CD14-positive monocyte (primary cell): ENCODE measurements around the gene ZWILCH. TPM values are rescaled to one million over a fixed set of nuclear protein-coding genes. Genes with fewer than 3 reads are reported as not detected.

Experiments used
- DNase-seq, 3 donors: peaks; one replicate each; pipeline ENCODE4 v3.0.0-alpha.2; 2011 to 2022
- H2AFZ ChIP-seq: 2 replicates; pipeline ENCODE4 v1.6.0; 2012; ENCODE audit warnings: mild to moderate bottlenecking, low read depth, low read length, inconsistent platforms; ENCODE audit not compliant: insufficient read depth, poor library complexity, severe bottlenecking
- H3K27ac ChIP-seq, 2 donors: 1 replicate in 1 of 2; 2 replicates in 1 of 2; pipeline ENCODE4 v1.5.1; 2012 to 2013; ENCODE audit warnings: low read length in 2 of 2, control low read depth in 1 of 2, inconsistent platforms in 1 of 2, low read depth in 1 of 2, mild to moderate bottlenecking in 1 of 2
- H3K27me3 ChIP-seq, 2 donors: one replicate each; pipeline versions ENCODE4 v1.6.0 to v1.6.1; 2011 to 2013; ENCODE audit warnings: low read length in 2 of 2; ENCODE audit not compliant: control insufficient read depth in 2 of 2, insufficient read depth in 2 of 2
- H3K36me3 ChIP-seq, 2 donors: replicated peaks in 1 of 2; 1 replicate in 1 of 2; 2 replicates in 1 of 2; pipeline versions ENCODE4 v1.5.1 to v1.6.1; 2012 to 2013; ENCODE audit warnings: low read length in 2 of 2, control low read depth in 1 of 2, inconsistent platforms in 1 of 2, mild to moderate bottlenecking in 1 of 2; ENCODE audit not compliant: insufficient read depth in 2 of 2, control insufficient read depth in 1 of 2
- H3K4me1 ChIP-seq, 2 donors: 1 replicate in 1 of 2; 2 replicates in 1 of 2; pipeline versions ENCODE4 v1.5.1 to v1.6.1; 2012 to 2013; ENCODE audit warnings: low read length in 2 of 2, control low read depth in 1 of 2, inconsistent platforms in 1 of 2, mild to moderate bottlenecking in 1 of 2, moderate library complexity in 1 of 2; ENCODE audit not compliant: insufficient read depth in 2 of 2, control insufficient read depth in 1 of 2
- H3K4me2 ChIP-seq: replicated peaks from 2 replicates; pipeline ENCODE3; 2012; ENCODE audit warnings: low read length, moderate library complexity, mild to moderate bottlenecking; ENCODE audit not compliant: poor library complexity, severe bottlenecking; ENCODE audit errors: extremely low read depth
- H3K4me3 ChIP-seq, 3 experiments: fragments of 200-600 bp in 1 of 3; sonication (generic) in 1 of 3; replicated peaks in 1 of 3; 1 replicate in 2 of 3; 2 replicates in 1 of 3; pipeline ENCODE4 v1.5.1; 2011 to 2013; ENCODE audit warnings: low read length in 3 of 3, mild to moderate bottlenecking in 3 of 3, control low read depth in 2 of 3, low read depth in 2 of 3, inconsistent platforms in 1 of 3, moderate library complexity in 1 of 3
- H3K79me2 ChIP-seq: 2 replicates; pipeline ENCODE4 v1.6.0; 2012; ENCODE audit warnings: mild to moderate bottlenecking, control low read depth, inconsistent platforms, low read length, moderate library complexity; ENCODE audit not compliant: insufficient read depth
- H3K9ac ChIP-seq: 2 replicates; pipeline ENCODE4 v1.6.0; 2017; ENCODE audit warnings: low read length, mild to moderate bottlenecking; ENCODE audit not compliant: insufficient read depth, poor library complexity, severe bottlenecking
- H3K9me3 ChIP-seq, 2 donors: replicated peaks in 1 of 2; 1 replicate in 1 of 2; 2 replicates in 1 of 2; pipeline versions ENCODE4 v1.5.1 to v1.6.1; 2012 to 2013; ENCODE audit warnings: low read length in 2 of 2, control low read depth in 1 of 2; ENCODE audit not compliant: control insufficient read depth in 1 of 2, insufficient read depth in 1 of 2
- H4K20me1 ChIP-seq: 2 replicates; pipeline ENCODE4 v1.6.0; 2012; ENCODE audit warnings: mild to moderate bottlenecking, low read length, control low read depth, moderate library complexity; ENCODE audit not compliant: insufficient read depth
- H3K27ac Mint-ChIP-seq, 7 donors: one replicate each; pipeline ENCODE4 v1.8.0; 2020; ENCODE audit warnings: mild to moderate bottlenecking in 7 of 7, mixed read lengths in 7 of 7, moderate library complexity in 6 of 7, inconsistent platforms in 2 of 7
- H3K27me3 Mint-ChIP-seq, 3 donors: one replicate each; pipeline ENCODE4 v1.8.0; 2021 to 2022; ENCODE audit warnings: low read depth in 3 of 3, mild to moderate bottlenecking in 3 of 3, mixed read lengths in 3 of 3, moderate library complexity in 3 of 3, inconsistent platforms in 1 of 3
- H3K36me3 Mint-ChIP-seq, 2 donors: one replicate each; pipeline ENCODE4 v1.8.0; 2020; ENCODE audit warnings: mixed read lengths in 2 of 2, inconsistent platforms in 1 of 2, mild to moderate bottlenecking in 1 of 2
- H3K4me1 Mint-ChIP-seq: one replicate; pipeline ENCODE4 v1.8.0; 2020; ENCODE audit warnings: mild to moderate bottlenecking, mixed read lengths
- H3K4me3 Mint-ChIP-seq, 2 donors: one replicate each; pipeline ENCODE4 v1.8.0; 2020; ENCODE audit warnings: mild to moderate bottlenecking in 2 of 2, mixed read lengths in 2 of 2, moderate library complexity in 1 of 2
- H3K9me3 Mint-ChIP-seq, 7 donors: one replicate each; pipeline ENCODE4 v1.8.0; 2020 to 2022; ENCODE audit warnings: mixed read lengths in 7 of 7, mild to moderate bottlenecking in 6 of 7, moderate library complexity in 6 of 7, inconsistent platforms in 2 of 7
- WGBS: methylation state at CpG from one replicate; pipeline ENCODE4 v1.1.5; 2013; ENCODE audit warnings: missing lambda C conversion rate; ENCODE audit not compliant: insufficient coverage; 5-methylcytosine and 5-hydroxymethylcytosine counted together
- intact Hi-C, 2 donors: fragments of 100-400 bp; cut with micrococcal nuclease; formaldehyde crosslinking; loops; one replicate each; pipeline versions ENCODE4 v1.15.0 to v1.15.1; 2023
- polyA plus RNA-seq, 3 donors: library from polyadenylated mRNA; depleted of rRNA in 1 of 3; unstranded in 2 of 3; stranded (reverse) in 1 of 3; fragments of 300-500 nt in 2 of 3; fragments of >200 nt in 1 of 3; fragmentation: Illumina TruSeq in 2 of 3; gene quantifications; 1 replicate in 2 of 3; 2 replicates in 1 of 3; pipeline ENCODE4 v1.2.3, GENCODE V29; 2012 to 2021
- TF ChIP-seq, protein P1 (sequence below): fragments of 200-600 bp; IDR thresholded peaks from one replicate; pipeline ENCODE4 v1.8.0; 2022; ENCODE audit warnings: antibody characterized with exemption, mild to moderate bottlenecking

The ZWILCH gene
- polyA plus RNA-seq, 3 donors = 1.4 to 3.1 (median 2.4) TPM

DNA sequence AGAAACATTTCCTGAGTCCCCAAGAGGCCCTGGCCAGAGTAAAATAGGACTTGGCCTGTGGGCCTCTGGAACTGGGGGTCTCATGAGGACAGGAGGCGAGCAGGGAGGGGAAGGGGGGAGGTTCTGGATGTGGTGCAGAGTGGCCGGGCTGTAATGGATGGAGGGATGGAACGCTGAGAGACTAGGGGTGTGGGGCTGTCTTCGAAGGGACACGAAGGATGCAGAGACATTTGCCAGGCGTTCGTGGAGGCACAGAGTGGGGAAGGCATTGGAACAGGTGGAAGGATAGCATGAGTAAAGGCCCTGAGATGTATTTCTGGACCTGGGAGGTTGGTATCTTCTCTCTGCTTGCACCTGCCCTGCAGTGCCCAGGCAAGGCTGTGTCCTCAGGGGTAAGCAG, 62.8 kb downstream of the ZWILCH start:
- Histone ChIP-seq H3K27me3 (no peaks in the 10 kb centered on the region), H3K4me3 (no peak overlapping the region), H3K27ac (no peak overlapping the region), H3K4me2 (no peak overlapping the region), H3K79me2 (no peaks in the 10 kb centered on the region), H3K4me1 (peaks cover 0 to 3% of the 10 kb centered on the region in 2 donors), H2AFZ (no peak overlapping the region), H3K9me3 (peaks cover 0 to 3% of the 10 kb centered on the region in 2 donors), H3K36me3 (no peaks in the 10 kb centered on the region), H4K20me1 (no peaks in the 10 kb centered on the region), H3K9ac (no peak overlapping the region)
- 94% methylated on average over 7 of the region's 7 CpGs for WGBS
- Mint-ChIP-seq H3K36me3 (no peaks in the 10 kb centered on the region), H3K27ac (no peak overlapping the region), H3K27me3 (peaks cover 0 to 6% (median 3%) of the 10 kb centered on the region in 3 donors), H3K9me3 (peaks cover 0 to 8% (median 0%) of the 10 kb centered on the region in 7 donors), H3K4me1 (peaks cover 6% of the 10 kb centered on the region), H3K4me3 (no peak overlapping the region)
- TF ChIP-seq, protein P1, sequence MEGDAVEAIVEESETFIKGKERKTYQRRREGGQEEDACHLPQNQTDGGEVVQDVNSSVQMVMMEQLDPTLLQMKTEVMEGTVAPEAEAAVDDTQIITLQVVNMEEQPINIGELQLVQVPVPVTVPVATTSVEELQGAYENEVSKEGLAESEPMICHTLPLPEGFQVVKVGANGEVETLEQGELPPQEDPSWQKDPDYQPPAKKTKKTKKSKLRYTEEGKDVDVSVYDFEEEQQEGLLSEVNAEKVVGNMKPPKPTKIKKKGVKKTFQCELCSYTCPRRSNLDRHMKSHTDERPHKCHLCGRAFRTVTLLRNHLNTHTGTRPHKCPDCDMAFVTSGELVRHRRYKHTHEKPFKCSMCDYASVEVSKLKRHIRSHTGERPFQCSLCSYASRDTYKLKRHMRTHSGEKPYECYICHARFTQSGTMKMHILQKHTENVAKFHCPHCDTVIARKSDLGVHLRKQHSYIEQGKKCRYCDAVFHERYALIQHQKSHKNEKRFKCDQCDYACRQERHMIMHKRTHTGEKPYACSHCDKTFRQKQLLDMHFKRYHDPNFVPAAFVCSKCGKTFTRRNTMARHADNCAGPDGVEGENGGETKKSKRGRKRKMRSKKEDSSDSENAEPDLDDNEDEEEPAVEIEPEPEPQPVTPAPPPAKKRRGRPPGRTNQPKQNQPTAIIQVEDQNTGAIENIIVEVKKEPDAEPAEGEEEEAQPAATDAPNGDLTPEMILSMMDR = no peak
- DNase-seq = no peak
- intact Hi-C loops = no loop called here

DNA sequence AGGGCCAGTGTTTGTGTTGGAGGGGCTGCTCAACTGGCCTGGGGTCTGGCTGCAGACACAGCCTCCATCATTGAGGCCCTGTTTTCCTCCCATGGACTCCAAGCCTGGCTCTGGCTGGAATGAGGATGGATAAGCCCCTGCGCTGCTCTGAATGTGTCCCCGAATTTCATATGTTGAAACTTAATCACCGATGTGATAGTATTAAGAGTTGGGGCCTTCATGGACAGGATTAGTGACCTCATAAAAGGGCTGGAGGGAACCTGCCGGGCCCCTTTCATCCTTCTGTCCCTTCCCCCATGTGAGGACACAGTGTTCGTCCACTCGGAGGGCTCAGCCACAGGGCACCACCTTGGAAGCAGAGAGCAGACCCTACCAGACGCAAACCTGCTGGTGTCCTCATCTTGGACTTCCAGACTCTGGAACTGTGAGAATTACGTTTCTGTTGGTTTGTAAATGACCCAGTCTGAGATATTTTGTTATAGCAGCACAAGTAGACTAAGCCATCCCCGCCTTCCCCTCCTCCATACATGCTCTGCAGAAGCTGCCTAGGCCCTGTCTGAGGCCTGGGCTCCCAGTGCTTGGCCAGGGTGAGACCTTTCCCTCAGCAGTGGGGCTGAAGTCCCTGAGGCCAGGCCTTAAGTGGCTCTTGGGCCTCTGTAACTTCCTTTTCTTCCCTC, 64.5 kb downstream of the ZWILCH start:
- Mint-ChIP-seq H3K4me1 (peaks cover 7% of the 10 kb centered on the region), H3K27me3 (peaks cover 0 to 6% (median 3%) of the 10 kb centered on the region in 3 donors), H3K36me3 (no peaks in the 10 kb centered on the region), H3K4me3 (no peak overlapping the region), H3K27ac (peak overlapping the region in 1 of 7 donors; percentile 50), H3K9me3 (peaks cover 0 to 8% (median 0%) of the 10 kb centered on the region in 7 donors)
- 94% methylated on average over 6 of the region's 9 CpGs for WGBS
- intact Hi-C loops = no loop called here
- Histone ChIP-seq H2AFZ (no peak overlapping the region), H3K27me3 (no peaks in the 10 kb centered on the region), H3K79me2 (no peaks in the 10 kb centered on the region), H3K36me3 (no peaks in the 10 kb centered on the region), H3K9me3 (peaks cover 0 to 3% of the 10 kb centered on the region in 2 donors), H4K20me1 (no peaks in the 10 kb centered on the region), H3K4me1 (peaks cover 0 to 3% of the 10 kb centered on the region in 2 donors), H3K9ac (no peak overlapping the region), H3K4me2 (no peak overlapping the region), H3K27ac (no peak overlapping the region), H3K4me3 (no peak overlapping the region)
- TF ChIP-seq, protein P1 = no peak
- no peak for DNase-seq
